ENCODE data around the gene ALAS1. TPM values are rescaled to one million over a fixed set of nuclear protein-coding genes. Genes with fewer than 3 reads are reported as not detected.
A peak's percentile ranks its signal among the peaks of the same experiment; 100 is the strongest.

The ALAS1 gene
- total RNA-seq, 1 donor from 2014 or later = 38.3 TPM

- H3K4me3 Mint-ChIP-seq (ENCODE audit: unreplicated experiment) = no peak overlapping the region
- H3K36me3 Mint-ChIP-seq (ENCODE audit: low read depth) = peaks cover 11% of the 10 kb centered on the region
- H3K9me3 Mint-ChIP-seq (ENCODE audit: low read depth) = no peaks in the 10 kb centered on the region
- no peaks in the 10 kb centered on the region for H3K27me3 Mint-ChIP-seq (ENCODE audit: low read depth)
- peak; percentile 34 for DNase-seq (ENCODE audit: low spot score)
- no peak overlapping the region for H3K27ac Mint-ChIP-seq (ENCODE audit: unreplicated experiment)
- no peak for TF ChIP-seq CTCF (IDR thresholded peaks at IDR 0.05)
- peaks cover 22% of the 10 kb centered on the region for H3K4me1 Mint-ChIP-seq (ENCODE audit: low read depth)
Measured at GRCh38 chr3:52250122-52250521, 52.2 kb downstream of the ALAS1 start.

GRCh38 chr3:52253314-52254304 is 55.6 kb downstream of the ALAS1 start:
- Mint-ChIP-seq H3K36me3 (ENCODE audit: low read depth) (peaks cover 29% of the 10 kb centered on the region), H3K9me3 (ENCODE audit: low read depth) (no peaks in the 10 kb centered on the region), H3K4me1 (ENCODE audit: low read depth) (no peaks in the 10 kb centered on the region), H3K27me3 (ENCODE audit: low read depth) (no peaks in the 10 kb centered on the region), H3K4me3 (ENCODE audit: unreplicated experiment) (no peak overlapping the region), H3K27ac (ENCODE audit: unreplicated experiment) (peak overlapping the region; percentile 66)
- no peak for TF ChIP-seq CTCF (IDR thresholded peaks at IDR 0.05)
- DNase-seq (ENCODE audit: low spot score) = peak; percentile 58

- Mint-ChIP-seq H3K4me3 (ENCODE audit: unreplicated experiment) (no peak overlapping the region), H3K4me1 (ENCODE audit: low read depth) (no peaks in the 10 kb centered on the region), H3K36me3 (ENCODE audit: low read depth) (peaks cover 35% of the 10 kb centered on the region), H3K9me3 (ENCODE audit: low read depth) (no peaks in the 10 kb centered on the region), H3K27me3 (ENCODE audit: low read depth) (no peaks in the 10 kb centered on the region), H3K27ac (ENCODE audit: unreplicated experiment) (no peak overlapping the region)
- no peak for TF ChIP-seq CTCF (IDR thresholded peaks at IDR 0.05)
- peak; percentile 54 for DNase-seq (ENCODE audit: low spot score)
Measured at GRCh38 chr3:52254608-52255007, 56.6 kb downstream of the ALAS1 start.

- peaks cover 46% of the 10 kb centered on the region for H3K36me3 Mint-ChIP-seq (ENCODE audit: low read depth)
Measured at GRCh38 chr3:52256159-52256558, 58.2 kb downstream of the ALAS1 start.

More at GRCh38 chr3:52256159-52256558, 58.2 kb downstream of the ALAS1 start:
- H3K27me3 Mint-ChIP-seq (ENCODE audit: low read depth) = no peaks in the 10 kb centered on the region
- DNase-seq (ENCODE audit: low spot score) = no peak
- no peak overlapping the region for H3K4me3 Mint-ChIP-seq (ENCODE audit: unreplicated experiment)
- H3K4me1 Mint-ChIP-seq (ENCODE audit: low read depth) = no peaks in the 10 kb centered on the region
- TF ChIP-seq CTCF (IDR thresholded peaks at IDR 0.05) = no peak
- H3K9me3 Mint-ChIP-seq (ENCODE audit: low read depth) = no peaks in the 10 kb centered on the region
- H3K27ac Mint-ChIP-seq (ENCODE audit: unreplicated experiment) = no peak overlapping the region

All from chondrocyte (in vitro differentiated cells).